Panc1 (cell line): ENCODE data around the gene PLCG1.

ENCODE experiments used
- TF ChIP-seq, protein P1 (sequence below): fragments of 450-650 bp; IDR thresholded peaks from 2 replicates; pipeline ENCODE4 v1.5.1; 2017; ENCODE audit warnings: mild to moderate bottlenecking
- TF ChIP-seq, protein P2 (sequence below), 2 experiments: IDR thresholded peaks; 2 replicates each; pipeline ENCODE4 v1.6.1; 2011 to 2012; ENCODE audit warnings: low read depth in 2 of 2, control low read depth in 1 of 2, low read length in 1 of 2, mild to moderate bottlenecking in 1 of 2, moderate library complexity in 1 of 2; ENCODE audit not compliant: insufficient read depth in 1 of 2

DNA sequence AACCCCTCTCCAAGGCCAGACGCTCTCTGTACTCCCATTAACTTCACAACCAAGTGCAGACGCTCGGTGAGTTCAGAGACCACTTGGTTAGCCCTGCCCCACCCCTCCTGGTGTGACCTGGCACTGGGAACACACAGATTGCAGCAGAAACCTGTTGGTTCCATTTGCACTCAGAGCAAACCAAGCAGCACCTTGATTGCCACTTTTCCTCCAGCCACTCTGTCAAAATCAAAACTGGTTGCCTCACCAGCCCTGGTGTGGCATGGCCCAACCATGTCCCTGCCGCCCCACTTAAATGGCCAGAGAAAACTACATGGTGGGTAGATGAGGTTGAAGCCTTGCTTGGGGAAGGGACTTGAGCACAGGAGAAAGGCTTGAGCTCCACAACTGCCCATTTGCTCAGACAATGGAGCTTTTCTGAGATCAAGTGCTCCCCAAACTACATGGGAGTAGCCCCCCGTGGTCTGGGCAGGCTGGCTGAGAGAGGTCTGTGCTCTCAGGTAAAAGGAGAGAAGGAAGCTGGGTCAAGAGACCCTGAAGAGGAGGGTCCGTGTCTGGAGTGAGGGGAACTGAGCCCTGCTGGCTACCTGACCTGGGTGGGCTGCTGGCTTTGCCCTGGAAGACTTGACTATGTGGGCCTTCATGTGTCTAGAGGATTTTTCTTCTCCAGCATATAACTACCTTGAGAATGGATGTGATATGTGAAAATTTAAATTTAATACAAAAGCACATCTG lies 43.4 kb downstream of the PLCG1 start:
- TF ChIP-seq, protein P1, sequence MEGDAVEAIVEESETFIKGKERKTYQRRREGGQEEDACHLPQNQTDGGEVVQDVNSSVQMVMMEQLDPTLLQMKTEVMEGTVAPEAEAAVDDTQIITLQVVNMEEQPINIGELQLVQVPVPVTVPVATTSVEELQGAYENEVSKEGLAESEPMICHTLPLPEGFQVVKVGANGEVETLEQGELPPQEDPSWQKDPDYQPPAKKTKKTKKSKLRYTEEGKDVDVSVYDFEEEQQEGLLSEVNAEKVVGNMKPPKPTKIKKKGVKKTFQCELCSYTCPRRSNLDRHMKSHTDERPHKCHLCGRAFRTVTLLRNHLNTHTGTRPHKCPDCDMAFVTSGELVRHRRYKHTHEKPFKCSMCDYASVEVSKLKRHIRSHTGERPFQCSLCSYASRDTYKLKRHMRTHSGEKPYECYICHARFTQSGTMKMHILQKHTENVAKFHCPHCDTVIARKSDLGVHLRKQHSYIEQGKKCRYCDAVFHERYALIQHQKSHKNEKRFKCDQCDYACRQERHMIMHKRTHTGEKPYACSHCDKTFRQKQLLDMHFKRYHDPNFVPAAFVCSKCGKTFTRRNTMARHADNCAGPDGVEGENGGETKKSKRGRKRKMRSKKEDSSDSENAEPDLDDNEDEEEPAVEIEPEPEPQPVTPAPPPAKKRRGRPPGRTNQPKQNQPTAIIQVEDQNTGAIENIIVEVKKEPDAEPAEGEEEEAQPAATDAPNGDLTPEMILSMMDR = no peak
- TF ChIP-seq, protein P2, sequence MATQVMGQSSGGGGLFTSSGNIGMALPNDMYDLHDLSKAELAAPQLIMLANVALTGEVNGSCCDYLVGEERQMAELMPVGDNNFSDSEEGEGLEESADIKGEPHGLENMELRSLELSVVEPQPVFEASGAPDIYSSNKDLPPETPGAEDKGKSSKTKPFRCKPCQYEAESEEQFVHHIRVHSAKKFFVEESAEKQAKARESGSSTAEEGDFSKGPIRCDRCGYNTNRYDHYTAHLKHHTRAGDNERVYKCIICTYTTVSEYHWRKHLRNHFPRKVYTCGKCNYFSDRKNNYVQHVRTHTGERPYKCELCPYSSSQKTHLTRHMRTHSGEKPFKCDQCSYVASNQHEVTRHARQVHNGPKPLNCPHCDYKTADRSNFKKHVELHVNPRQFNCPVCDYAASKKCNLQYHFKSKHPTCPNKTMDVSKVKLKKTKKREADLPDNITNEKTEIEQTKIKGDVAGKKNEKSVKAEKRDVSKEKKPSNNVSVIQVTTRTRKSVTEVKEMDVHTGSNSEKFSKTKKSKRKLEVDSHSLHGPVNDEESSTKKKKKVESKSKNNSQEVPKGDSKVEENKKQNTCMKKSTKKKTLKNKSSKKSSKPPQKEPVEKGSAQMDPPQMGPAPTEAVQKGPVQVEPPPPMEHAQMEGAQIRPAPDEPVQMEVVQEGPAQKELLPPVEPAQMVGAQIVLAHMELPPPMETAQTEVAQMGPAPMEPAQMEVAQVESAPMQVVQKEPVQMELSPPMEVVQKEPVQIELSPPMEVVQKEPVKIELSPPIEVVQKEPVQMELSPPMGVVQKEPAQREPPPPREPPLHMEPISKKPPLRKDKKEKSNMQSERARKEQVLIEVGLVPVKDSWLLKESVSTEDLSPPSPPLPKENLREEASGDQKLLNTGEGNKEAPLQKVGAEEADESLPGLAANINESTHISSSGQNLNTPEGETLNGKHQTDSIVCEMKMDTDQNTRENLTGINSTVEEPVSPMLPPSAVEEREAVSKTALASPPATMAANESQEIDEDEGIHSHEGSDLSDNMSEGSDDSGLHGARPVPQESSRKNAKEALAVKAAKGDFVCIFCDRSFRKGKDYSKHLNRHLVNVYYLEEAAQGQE (IDR thresholded peaks at IDR 0.05; ENCODE audit: insufficient read depth in 1 of 2, low read depth in 2 of 2, low read length in 1 of 2) = no peak
